K562 (cell line): Measurements from ENCODE around the gene OLFML2A. TPM values are rescaled to one million over a fixed set of nuclear protein-coding genes. Genes with fewer than 3 reads are reported as not detected.

ENCODE experiments used
- ATAC-seq: fragments of 200-7000 bp; cut with Tn5 transposase; 3 replicates; pipeline ENCODE4 v1.9.1; 2020; ENCODE audit warnings: moderate library complexity
- BruUV-seq: library from RNA; stranded (reverse); fragments of 400-500 nt; replicated peaks from 2 replicates; lab custom pipeline; 2021; lab: Mats Ljungman, UMichigan
- CTCF ChIA-PET: fragments of 300-600 bp; formaldehyde crosslinking; extraction: SDS; loops from one replicate; lab custom pipeline; 2021; ENCODE audit warnings: low intra/inter-chr PET ratio; lab: Yijun Ruan, JAX
- POLR2A ChIA-PET: fragments of 300-600, 350-650 bp; sonication (Branson Sonifier 250); formaldehyde crosslinking; extraction: SDS; loops from one replicate; lab custom pipeline; 2021; ENCODE audit warnings: antibody characterized with exemption, inconsistent platforms; lab: Yijun Ruan, JAX
- DNase-seq, 4 experiments: peaks; one replicate each; pipeline versions ENCODE4 v3.0.0 to v3.0.0-alpha.2; 2011 to 2018; ENCODE audit warnings: low spot score in 3 of 4, mixed read lengths in 3 of 4; ENCODE audit errors: extremely low read depth in 1 of 4
- FAIRE-seq: peaks from 2 replicates; lab custom pipeline; 2011; peaks lifted over from hg19 to GRCh38; lab: Jason Lieb, UNC
- H2AFZ ChIP-seq: 2 replicates; pipeline ENCODE4 v1.6.0; 2011; ENCODE audit warnings: low read depth, low read length, control low read depth, inconsistent platforms
- H3K27ac ChIP-seq: fragments of 200-600 bp; 3 replicates; pipeline ENCODE4 v1.8.0; 2011; ENCODE audit warnings: low read depth, mild to moderate bottlenecking, control low read depth, inconsistent platforms, low read length, moderate library complexity, mixed read lengths; ENCODE audit errors: extremely low read depth
- H3K27me3 ChIP-seq, 2 experiments: fragments of 300-600 bp in 1 of 2; 2 replicates in 1 of 2; 3 replicates in 1 of 2; pipeline versions ENCODE4 v1.6.0 to v1.8.0; 2011; ENCODE audit warnings: inconsistent platforms in 2 of 2, low read length in 2 of 2, mild to moderate bottlenecking in 1 of 2, mixed read lengths in 1 of 2, moderate library complexity in 1 of 2; ENCODE audit not compliant: control insufficient read depth in 2 of 2, insufficient read depth in 2 of 2
- H3K36me3 ChIP-seq: fragments of 300-600 bp; 3 replicates; pipeline ENCODE4 v1.8.0; 2011; ENCODE audit warnings: mild to moderate bottlenecking, low read length, inconsistent platforms; ENCODE audit not compliant: control insufficient read depth, insufficient read depth
- H3K4me1 ChIP-seq, 2 experiments: fragments of 200-600 bp in 1 of 2; replicated peaks in 1 of 2; 2 replicates in 1 of 2; 3 replicates in 1 of 2; pipeline versions ENCODE4 v1.5.1 to v1.8.0; 2011; ENCODE audit warnings: inconsistent platforms in 2 of 2, low read length in 2 of 2, mild to moderate bottlenecking in 1 of 2, mixed read lengths in 1 of 2, moderate library complexity in 1 of 2; ENCODE audit not compliant: control insufficient read depth in 2 of 2, insufficient read depth in 2 of 2
- H3K4me2 ChIP-seq: 2 replicates; pipeline ENCODE4 v1.6.1; 2011; ENCODE audit warnings: low read length, control low read depth, inconsistent platforms, mixed read lengths; ENCODE audit not compliant: insufficient read depth
- H3K4me3 ChIP-seq: fragments of 200-600 bp; sonication (generic), shearing (Covaris generic); 2 replicates; pipeline ENCODE4 v1.5.1; 2016; ENCODE audit warnings: control low read depth, inconsistent platforms
- H3K79me2 ChIP-seq: fragments of 200-600 bp; 3 replicates; pipeline ENCODE4 v1.8.0; 2011; ENCODE audit warnings: low read length, inconsistent platforms; ENCODE audit not compliant: control insufficient read depth, insufficient read depth
- H3K9ac ChIP-seq, 2 experiments: 2 replicates each; pipeline versions ENCODE4 v1.6.0 to v1.6.1; 2011; ENCODE audit warnings: low read depth in 2 of 2, low read length in 2 of 2, control low read depth in 1 of 2, inconsistent platforms in 1 of 2, mild to moderate bottlenecking in 1 of 2, mixed read lengths in 1 of 2; ENCODE audit not compliant: insufficient read depth in 1 of 2
- H3K9me1 ChIP-seq: one replicate; pipeline ENCODE4 v1.6.0; 2011; ENCODE audit warnings: inconsistent platforms, mild to moderate bottlenecking, low read length, moderate library complexity; ENCODE audit not compliant: control insufficient read depth, insufficient read depth
- H3K9me3 ChIP-seq: replicated peaks from 2 replicates; pipeline ENCODE4 v1.5.1; 2011; ENCODE audit warnings: low read depth, low read length, inconsistent platforms; ENCODE audit not compliant: control insufficient read depth, insufficient read depth
- H4K20me1 ChIP-seq: replicated peaks from 2 replicates; pipeline ENCODE4 v1.6.1; 2011; ENCODE audit warnings: low read length, inconsistent platforms, mixed read lengths; ENCODE audit not compliant: control insufficient read depth, insufficient read depth
- ATF6 ChIP-seq: sonication (generic); formaldehyde crosslinking; IDR thresholded peaks from 2 replicates; pipeline ENCODE4 v1.4.0; 2020; ENCODE audit warnings: mild to moderate bottlenecking, missing genetic modification reagents
- CHD2 ChIP-seq: IDR thresholded peaks from 2 replicates; pipeline ENCODE4 v1.6.1; 2011; ENCODE audit warnings: low read depth, low read length
- CREB5 ChIP-seq: fragments of 250-450 bp; sonication (Bioruptor Pico); IDR thresholded peaks from 2 replicates; pipeline ENCODE4 v1.5.0; 2020; ENCODE audit warnings: mild to moderate bottlenecking
- IRF1 ChIP-seq: sonication (generic); formaldehyde crosslinking; IDR thresholded peaks from 2 replicates; pipeline ENCODE4 v1.8.0; 2022; ENCODE audit warnings: missing genetic modification reagents, mild to moderate bottlenecking, borderline replicate concordance
- RBM17 ChIP-seq: fragments of 200-400 bp; formaldehyde crosslinking; IDR thresholded peaks from 2 replicates; pipeline ENCODE4 v1.6.1; 2017; ENCODE audit warnings: low read depth, mild to moderate bottlenecking, low read length, borderline replicate concordance
- SMAD2 ChIP-seq: fragments of 150-350 bp; IDR thresholded peaks from 2 replicates; pipeline ENCODE4 v1.6.1; 2014; ENCODE audit warnings: low read depth, mild to moderate bottlenecking, low read length
- SMAD3 ChIP-seq: fragments of 450-650 bp; formaldehyde crosslinking; conservative IDR thresholded peaks from 2 replicates; pipeline ENCODE4 v1.4.0; 2020; ENCODE audit warnings: mild to moderate bottlenecking
- ZNF239 ChIP-seq: fragments of 250-450 bp; sonication (Bioruptor Pico); IDR thresholded peaks from 2 replicates; pipeline ENCODE4 v1.4.0; 2020; ENCODE audit warnings: mild to moderate bottlenecking
- ZNF778 ChIP-seq: fragments of 450-650 bp; formaldehyde crosslinking; IDR thresholded peaks from 2 replicates; pipeline ENCODE4 v1.4.0; 2020; ENCODE audit warnings: mild to moderate bottlenecking, moderate library complexity
- WGBS: fragments of 100-300 bp; shearing (Covaris generic); methylation state at CpG from one replicate; pipeline ENCODE4 v1.1.6; 2016; ENCODE audit warnings: low coverage, mixed read lengths; ENCODE audit not compliant: insufficient coverage; ENCODE audit errors: missing lambda C conversion rate; 5-methylcytosine and 5-hydroxymethylcytosine counted together
- in situ Hi-C: fragments of 300-500 bp; cut with MboI; formaldehyde crosslinking; loops from 4 replicates; pipeline ENCODE4 v1.15.0; 2018; ENCODE audit warnings: inconsistent platforms, mixed read lengths
- intact Hi-C: fragments of 100-400 bp; cut with micrococcal nuclease; formaldehyde crosslinking; loops from 2 replicates; pipeline ENCODE4 v1.14.2; 2022
- polyA plus RNA-seq, 8 experiments: library from polyadenylated mRNA; depleted of rRNA in 4 of 8; stranded (reverse) in 5 of 8; unstranded in 3 of 8; fragments of >200 nt; fragmentation: Nextera tagmentation in 2 of 8; fragmentation: Illumina TruSeq in 1 of 8; extraction: Ambion mirVana in 2 of 8; extraction: Trizol in 1 of 8; gene quantifications; 2 replicates each; pipeline versions ENCODE4 v1.2.1 to v1.2.3, GENCODE V29; 2011 to 2014; ENCODE audit warnings: inconsistent platforms in 1 of 8, missing spikeins in 1 of 8
- total RNA-seq, 7 experiments: library from RNA; depleted of rRNA in 6 of 7; stranded (reverse); fragments of >200 nt in 6 of 7; fragmentation: Illumina TruSeq in 2 of 7; extraction: Trizol in 2 of 7; gene quantifications; 2 replicates each; pipeline versions ENCODE4 v1.2.1 to v1.2.3, GENCODE V29; 2011 to 2021; ENCODE audit warnings: low replicate concordance in 1 of 7

OLFML2A gene
- total and polyA plus RNA-seq, 9 of the 15 experiments (the other 6 are each of a cell fraction or from before 2014, with no cell fraction given): 0.16 TPM; not detected in 8

- no peaks in the 10 kb centered on the region for H4K20me1 ChIP-seq
- DNase-seq (no peak), FAIRE-seq (no peak), ATAC-seq (no peak)
- TF ChIP-seq CREB5 (CRISPR knock-in tag) (no peak), ZNF778 (no peak), CHD2 (no peak), ZNF239 (CRISPR knock-in tag) (no peak), ATF6 (CRISPR knock-in tag) (no peak), RBM17 (no peak), SMAD3 (CRISPR knock-in tag) (no peak), SMAD2 (no peak), IRF1 (CRISPR knock-in tag) (no peak)
- intact Hi-C loops (no loop called here), in situ Hi-C loops (no loop called here)
- 35% methylated on average over 5 of the region's 5 CpGs for WGBS
- H3K4me2 ChIP-seq: no peak overlapping the region
- no peak overlapping the region for H3K9ac ChIP-seq
- no peaks in the 10 kb centered on the region for H3K36me3 ChIP-seq
- no peak overlapping the region for H3K4me3 ChIP-seq
- no peaks in the 10 kb centered on the region for H3K9me1 ChIP-seq
- no peaks in the 10 kb centered on the region for H3K27me3 ChIP-seq
- ChIA-PET POLR2A (no interaction called here), CTCF (no interaction called here)
- H2AFZ ChIP-seq: no peak overlapping the region
- no peaks in the 10 kb centered on the region for H3K79me2 ChIP-seq
- no peak overlapping the region for H3K27ac ChIP-seq
- BruUV-seq: no TSS peak
- H3K4me1 ChIP-seq: peaks cover 13 to 15% of the 10 kb centered on the region in 2 experiments
- no peaks in the 10 kb centered on the region for H3K9me3 ChIP-seq
Observed at GRCh38 chr9:124815601-124816000, 38.7 kb downstream of the OLFML2A start.
